ENCODE results near the gene BRD9. TPM values are rescaled to one million over a fixed set of nuclear protein-coding genes. Genes with fewer than 3 reads are reported as not detected.

The BRD9 gene
- total and polyA plus RNA-seq, 2 of the 13 experiments (the other 11 are each of a cell fraction or from before 2014, with no cell fraction given), result 5.2 to 22.9 TPM

DNA sequence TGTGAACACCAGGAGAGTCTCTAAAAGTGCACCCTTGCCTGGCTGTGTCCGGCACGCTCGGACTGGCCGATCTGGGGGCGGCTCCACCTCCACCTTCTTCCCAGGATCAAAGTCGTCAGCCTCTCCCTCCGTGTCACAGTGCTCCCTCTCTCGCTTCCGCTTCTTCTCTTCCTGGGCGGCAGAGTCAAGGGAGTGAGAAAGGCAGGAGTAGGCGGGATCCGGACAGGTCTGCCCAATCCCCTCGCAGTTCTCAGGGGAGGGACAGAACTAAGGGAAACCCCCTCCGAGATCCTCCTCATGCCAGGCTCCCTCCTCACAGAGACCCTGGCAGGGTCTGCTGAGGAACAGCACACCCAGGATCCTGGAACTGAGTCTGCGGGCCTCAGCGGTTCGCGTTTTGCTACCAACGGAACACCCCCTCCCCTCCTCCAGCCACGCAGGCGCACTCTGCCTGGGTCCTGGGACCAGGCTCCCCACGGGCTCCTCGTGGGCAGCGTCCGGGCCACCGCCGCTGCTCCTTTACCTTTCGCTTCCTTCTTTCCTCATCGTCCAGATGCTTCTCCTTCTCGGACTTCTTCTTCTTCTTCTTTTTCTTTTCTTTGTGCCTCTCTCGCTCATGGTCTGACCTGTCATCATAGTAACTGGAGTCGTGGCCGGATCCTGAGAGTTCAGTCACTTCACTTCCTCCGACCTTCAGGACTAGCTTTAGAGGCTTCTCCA lies 1.3 kb downstream of the BRD9 start (continued):
- peak; percentile 21; the same call in 1 of the 2 replicates for TF ChIP-seq NFYB (CRISPR knock-in tag; IDR thresholded peaks at IDR 0.05)
- TF ChIP-seq, protein P1, sequence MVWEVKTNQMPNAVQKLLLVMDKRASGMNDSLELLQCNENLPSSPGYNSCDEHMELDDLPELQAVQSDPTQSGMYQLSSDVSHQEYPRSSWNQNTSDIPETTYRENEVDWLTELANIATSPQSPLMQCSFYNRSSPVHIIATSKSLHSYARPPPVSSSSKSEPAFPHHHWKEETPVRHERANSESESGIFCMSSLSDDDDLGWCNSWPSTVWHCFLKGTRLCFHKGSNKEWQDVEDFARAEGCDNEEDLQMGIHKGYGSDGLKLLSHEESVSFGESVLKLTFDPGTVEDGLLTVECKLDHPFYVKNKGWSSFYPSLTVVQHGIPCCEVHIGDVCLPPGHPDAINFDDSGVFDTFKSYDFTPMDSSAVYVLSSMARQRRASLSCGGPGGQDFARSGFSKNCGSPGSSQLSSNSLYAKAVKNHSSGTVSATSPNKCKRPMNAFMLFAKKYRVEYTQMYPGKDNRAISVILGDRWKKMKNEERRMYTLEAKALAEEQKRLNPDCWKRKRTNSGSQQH (CRISPR knock-in tag; IDR thresholded peaks at IDR 0.05; ENCODE audit: low read depth), result no peak
- TF ChIP-seq, protein P2, sequence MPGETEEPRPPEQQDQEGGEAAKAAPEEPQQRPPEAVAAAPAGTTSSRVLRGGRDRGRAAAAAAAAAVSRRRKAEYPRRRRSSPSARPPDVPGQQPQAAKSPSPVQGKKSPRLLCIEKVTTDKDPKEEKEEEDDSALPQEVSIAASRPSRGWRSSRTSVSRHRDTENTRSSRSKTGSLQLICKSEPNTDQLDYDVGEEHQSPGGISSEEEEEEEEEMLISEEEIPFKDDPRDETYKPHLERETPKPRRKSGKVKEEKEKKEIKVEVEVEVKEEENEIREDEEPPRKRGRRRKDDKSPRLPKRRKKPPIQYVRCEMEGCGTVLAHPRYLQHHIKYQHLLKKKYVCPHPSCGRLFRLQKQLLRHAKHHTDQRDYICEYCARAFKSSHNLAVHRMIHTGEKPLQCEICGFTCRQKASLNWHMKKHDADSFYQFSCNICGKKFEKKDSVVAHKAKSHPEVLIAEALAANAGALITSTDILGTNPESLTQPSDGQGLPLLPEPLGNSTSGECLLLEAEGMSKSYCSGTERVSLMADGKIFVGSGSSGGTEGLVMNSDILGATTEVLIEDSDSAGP (CRISPR knock-in tag; IDR thresholded peaks at IDR 0.05; ENCODE audit: borderline replicate concordance), result 0 out of 2 replicates have a peak, but pooled peaks have one; percentile 35
- no peak for TF ChIP-seq ZNF205 (CRISPR knock-in tag; IDR thresholded peaks at IDR 0.05)
- TF ChIP-seq ZNF556 (CRISPR knock-in tag; IDR thresholded peaks at IDR 0.05; ENCODE audit: borderline replicate concordance), result no peak
- no peak for TF ChIP-seq CBX1 (IDR thresholded peaks at IDR 0.05; ENCODE audit: low read depth)
- TF ChIP-seq MAFK (conservative IDR thresholded peaks at IDR 0.05 in 1 of 2, IDR thresholded peaks at IDR 0.05 in 1 of 2; ENCODE audit: low read length in 2 of 2), result no peak
- TF ChIP-seq, protein P3, sequence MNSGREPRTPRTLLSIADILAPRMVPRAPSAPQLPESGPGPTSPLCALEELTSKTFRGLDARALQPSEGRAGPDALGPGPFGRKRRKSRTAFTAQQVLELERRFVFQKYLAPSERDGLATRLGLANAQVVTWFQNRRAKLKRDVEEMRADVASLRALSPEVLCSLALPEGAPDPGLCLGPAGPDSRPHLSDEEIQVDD (CRISPR knock-in tag; IDR thresholded peaks at IDR 0.05; ENCODE audit: borderline replicate concordance), result no peak
- no peak for TF ChIP-seq NFKB2 (CRISPR knock-in tag; IDR thresholded peaks at IDR 0.05; ENCODE audit: borderline replicate concordance)

Data from HepG2 (cell line).